Stimulated activated effector memory CD8-positive, alpha-beta T cell treated with anti-CD3 and anti-CD28 coated beads, Interleukin-12 subunit alpha, Interleukin-12 subunit beta, amount 100 ng/mL, for 72 hours (primary cell): ENCODE measurements around the gene TTI1.
"Not testable (repeated sequence)": the region's sequence is repeated elsewhere in the genome, so short reads cannot be mapped to it uniquely, and the experiment has no call there.

Experiments
- ATAC-seq: fragments of 150-1000 bp; cut with Tn5 transposase; 2 replicates; pipeline ENCODE4 v1.10.0; 2021
- DNase-seq, 2 donors: peaks; one replicate each; pipeline ENCODE4 v3.0.0; 2021 to 2022; ENCODE audit warnings: low spot score in 2 of 2
- H3K27ac Mint-ChIP-seq: one replicate; pipeline ENCODE4 v1.8.0; 2022; ENCODE audit warnings: mild to moderate bottlenecking, mixed read lengths
- H3K36me3 Mint-ChIP-seq: one replicate; pipeline ENCODE4 v1.8.0; 2022; ENCODE audit warnings: mild to moderate bottlenecking, mixed read lengths
- H3K4me1 Mint-ChIP-seq: one replicate; pipeline ENCODE4 v1.8.0; 2022; ENCODE audit warnings: mixed read lengths
- H3K4me3 Mint-ChIP-seq: one replicate; pipeline ENCODE4 v1.8.0; 2022; ENCODE audit warnings: mild to moderate bottlenecking, mixed read lengths
- H3K9me3 Mint-ChIP-seq: one replicate; pipeline ENCODE4 v1.8.0; 2022; ENCODE audit warnings: mixed read lengths

TTI1 gene

GRCh38 chr20:38034961-38035360 lies 1.7 kb upstream of the TTI1 start:
- no peak for DNase-seq
- Mint-ChIP-seq H3K27ac (peak overlapping the region; percentile 98), H3K4me3 (peak overlapping the region; percentile 95), H3K4me1 (peaks cover 49% of the 10 kb centered on the region), H3K36me3 (peaks cover 64% of the 10 kb centered on the region), H3K9me3 (no peaks in the 10 kb centered on the region)
- ATAC-seq, result no peak

- Mint-ChIP-seq H3K4me3 (peak overlapping the region; percentile 95), H3K36me3 (peaks cover 56% of the 10 kb centered on the region), H3K9me3 (no peaks in the 10 kb centered on the region), H3K27ac (peak overlapping the region; percentile 98), H3K4me1 (peaks cover 54% of the 10 kb centered on the region)
- no peak for DNase-seq
- ATAC-seq, result peak; percentile 25
Observed at GRCh38 chr20:38034108-38034649, 923 bp upstream of the TTI1 start.

- H3K9me3 Mint-ChIP-seq, result no peaks in the 10 kb centered on the region
- peak; percentile 65 for ATAC-seq
- H3K36me3 Mint-ChIP-seq, result peaks cover 41% of the 10 kb centered on the region
- H3K27ac Mint-ChIP-seq, result peak overlapping the region; percentile 98
- DNase-seq, result no peak
- H3K4me3 Mint-ChIP-seq, result peak overlapping the region; percentile 95
- H3K4me1 Mint-ChIP-seq, result peaks cover 63% of the 10 kb centered on the region
Observed at GRCh38 chr20:38032585-38033329, 499 bp downstream of the TTI1 start.

- H3K4me1 Mint-ChIP-seq, result peaks cover 55% of the 10 kb centered on the region
- H3K4me3 Mint-ChIP-seq, result peak overlapping the region; percentile 95
- H3K9me3 Mint-ChIP-seq, result no peaks in the 10 kb centered on the region
- H3K36me3 Mint-ChIP-seq, result peaks cover 33% of the 10 kb centered on the region
- peak overlapping the region; percentile 98 for H3K27ac Mint-ChIP-seq
- DNase-seq (no peak), ATAC-seq (no peak)
Observed at GRCh38 chr20:38031957-38032356, 1.3 kb downstream of the TTI1 start.

GRCh38 chr20:38029453-38029852 lies 3.8 kb downstream of the TTI1 start:
- Mint-ChIP-seq H3K27ac (no peak overlapping the region), H3K4me1 (peaks cover 41% of the 10 kb centered on the region)

GRCh38 chr20:38024496-38024895 lies 8.8 kb downstream of the TTI1 start:
- Mint-ChIP-seq H3K4me1 (peaks cover 39% of the 10 kb centered on the region), H3K4me3 (no peak overlapping the region), H3K36me3 (peaks cover 11% of the 10 kb centered on the region), H3K9me3 (no peaks in the 10 kb centered on the region), H3K27ac (no peak overlapping the region)
- no peak for ATAC-seq
- no peak for DNase-seq

More at GRCh38 chr20:38029453-38029852, 3.8 kb downstream of the TTI1 start:
- DNase-seq, result no peak
- no peak for ATAC-seq
- no peak overlapping the region for H3K4me3 Mint-ChIP-seq
- H3K9me3 Mint-ChIP-seq, result no peaks in the 10 kb centered on the region
- peaks cover 23% of the 10 kb centered on the region for H3K36me3 Mint-ChIP-seq

GRCh38 chr20:38023181-38024001 lies 9.9 kb downstream of the TTI1 start:
- H3K4me3 Mint-ChIP-seq, result no peak overlapping the region
- peaks cover 28% of the 10 kb centered on the region for H3K4me1 Mint-ChIP-seq
- H3K9me3 Mint-ChIP-seq, result peaks cover under 1% of the 10 kb centered on the region
- DNase-seq (no peak), ATAC-seq (no peak)
- H3K36me3 Mint-ChIP-seq, result peaks cover 23% of the 10 kb centered on the region
- no peak overlapping the region for H3K27ac Mint-ChIP-seq

GRCh38 chr20:38021087-38021772 lies 12.0 kb downstream of the TTI1 start:
- peak; percentile 81 for ATAC-seq
- Mint-ChIP-seq H3K36me3 (peaks cover 44% of the 10 kb centered on the region), H3K9me3 (peaks cover 4% of the 10 kb centered on the region), H3K4me1 (peaks cover 26% of the 10 kb centered on the region), H3K4me3 (no peak overlapping the region), H3K27ac (no peak overlapping the region)
- no peak for DNase-seq

GRCh38 chr20:38018385-38018784 lies 14.9 kb downstream of the TTI1 start:
- Mint-ChIP-seq H3K9me3 (peaks cover 4% of the 10 kb centered on the region), H3K4me1 (peaks cover 24% of the 10 kb centered on the region), H3K36me3 (peaks cover 65% of the 10 kb centered on the region), H3K4me3 (no peak overlapping the region), H3K27ac (no peak overlapping the region)
- DNase-seq, result no peak
- ATAC-seq, result no peak

- peaks cover 23% of the 10 kb centered on the region for H3K4me1 Mint-ChIP-seq
- no peak overlapping the region for H3K4me3 Mint-ChIP-seq
- H3K9me3 Mint-ChIP-seq, result peaks cover 4% of the 10 kb centered on the region
- ATAC-seq (no peak), DNase-seq (no peak)
- H3K36me3 Mint-ChIP-seq, result peaks cover 69% of the 10 kb centered on the region
- H3K27ac Mint-ChIP-seq, result no peak overlapping the region
Observed at GRCh38 chr20:38017959-38018358, 15.3 kb downstream of the TTI1 start.

GRCh38 chr20:38013887-38014286 lies 19.4 kb downstream of the TTI1 start:
- Mint-ChIP-seq H3K4me1 (peaks cover 8% of the 10 kb centered on the region), H3K9me3 (peaks cover 4% of the 10 kb centered on the region), H3K27ac (no peak overlapping the region), H3K4me3 (no peak overlapping the region), H3K36me3 (peaks cover 95% of the 10 kb centered on the region)
- DNase-seq (no peak), ATAC-seq (no peak)

- DNase-seq, result no peak
- H3K9me3 Mint-ChIP-seq, result no peaks in the 10 kb centered on the region
- H3K4me3 Mint-ChIP-seq, result no peak overlapping the region
- no peak for ATAC-seq
- peaks cover 87% of the 10 kb centered on the region for H3K36me3 Mint-ChIP-seq
- H3K27ac Mint-ChIP-seq, result no peak overlapping the region
- peaks cover 8% of the 10 kb centered on the region for H3K4me1 Mint-ChIP-seq
Observed at GRCh38 chr20:38012332-38012731, 20.9 kb downstream of the TTI1 start.

- H3K36me3 Mint-ChIP-seq, result peaks cover 85% of the 10 kb centered on the region
- peaks cover 10% of the 10 kb centered on the region for H3K4me1 Mint-ChIP-seq
- no peak overlapping the region for H3K27ac Mint-ChIP-seq
- H3K4me3 Mint-ChIP-seq, result no peak overlapping the region
- DNase-seq, result no peak
- H3K9me3 Mint-ChIP-seq, result no peaks in the 10 kb centered on the region
- no peak for ATAC-seq
Observed at GRCh38 chr20:38011696-38012095, 21.6 kb downstream of the TTI1 start.

- H3K4me3 Mint-ChIP-seq, H3K9me3 Mint-ChIP-seq, DNase-seq, H3K27ac Mint-ChIP-seq, ATAC-seq: not testable (repeated sequence)
- Mint-ChIP-seq H3K4me1 (peaks cover 24% of the 10 kb centered on the region), H3K36me3 (peaks cover 86% of the 10 kb centered on the region)
Observed at GRCh38 chr20:38009416-38009815, 23.8 kb downstream of the TTI1 start.
